Heart right ventricle (tissue), 16 donors: ENCODE results near the gene MORC2. TPM values are rescaled to one million over a fixed set of nuclear protein-coding genes. Genes with fewer than 3 reads are reported as not detected.

ENCODE experiments used
- ATAC-seq, 8 donors: fragments of 200-7000 bp; cut with Tn5 transposase; one replicate each; pipeline ENCODE4 v1.9.1; 2020; ENCODE audit warnings: mild to moderate bottlenecking in 8 of 8, moderate library complexity in 8 of 8, moderate number of reproducible peaks in 1 of 8
- DNase-seq, 2 donors: peaks; one replicate each; pipeline ENCODE4 v3.0.0-alpha.2; 2020
- H3K27ac ChIP-seq, 10 donors: fragments of 200-600 bp; sonication (generic) in 2 of 10; one replicate each; pipeline versions ENCODE4 v1.5.0 to v1.8.0; 2020 to 2022; ENCODE audit warnings: mild to moderate bottlenecking in 3 of 10
- H3K27me3 ChIP-seq, 7 donors: fragments of 200-600 bp; one replicate each; pipeline ENCODE4 v1.8.0; 2021 to 2022; ENCODE audit warnings: mild to moderate bottlenecking in 2 of 7
- H3K36me3 ChIP-seq, 9 donors: fragments of 200-600 bp; sonication (generic) in 1 of 9; one replicate each; pipeline versions ENCODE4 v1.5.0 to v1.8.0; 2020 to 2022; ENCODE audit warnings: mild to moderate bottlenecking in 2 of 9
- H3K4me1 ChIP-seq, 9 donors: fragments of 200-600 bp; sonication (generic) in 1 of 9; one replicate each; pipeline versions ENCODE4 v1.5.0 to v1.8.0; 2020 to 2022; ENCODE audit warnings: mild to moderate bottlenecking in 4 of 9
- H3K4me3 ChIP-seq, 10 donors: fragments of 200-600 bp; sonication (generic) in 2 of 10; one replicate each; pipeline versions ENCODE4 v1.5.0 to v1.8.0; 2020 to 2022; ENCODE audit warnings: mild to moderate bottlenecking in 7 of 10, moderate library complexity in 2 of 10
- H3K9me3 ChIP-seq, 11 donors: fragments of 200-600 bp in 10 of 11; sonication (generic) in 2 of 11; one replicate each; pipeline versions ENCODE4 v1.5.0 to v1.8.0; 2013 to 2022; ENCODE audit warnings: mild to moderate bottlenecking in 2 of 11, control low read depth in 1 of 11, moderate library complexity in 1 of 11
- CTCF ChIP-seq, 9 donors: fragments of 200-600 bp; sonication (generic) in 2 of 9; IDR thresholded peaks; one replicate each; pipeline versions ENCODE4 v1.5.0 to v1.8.0; 2021 to 2022; ENCODE audit warnings: antibody characterized with exemption in 9 of 9, mild to moderate bottlenecking in 5 of 9, moderate library complexity in 1 of 9
- WGBS, 2 donors: extraction: QIAGEN DNeasy Blood & Tissue Kit; methylation state at CpG; one replicate each; pipeline ENCODE4 v1.1.7; 2013; ENCODE audit warnings: inconsistent platforms in 1 of 2; 5-methylcytosine and 5-hydroxymethylcytosine counted together
- intact Hi-C, 10 donors: fragments of 100-400 bp; cut with DNase I; formaldehyde crosslinking; loops; one replicate each; pipeline versions ENCODE4 v1.11.1 to v1.14.2; 2022
- polyA plus RNA-seq, 2 donors: library from polyadenylated mRNA; stranded (reverse); fragments of 200-250 nt; gene quantifications; one replicate each; pipeline ENCODE4 v1.2.3, GENCODE V29; 2013
- total RNA-seq, 10 donors: library from RNA; stranded (reverse); fragmentation: NEBNext Ultra II Directional in 3 of 10; extraction: Animal tissue kit (Norgen Biotek cat#: 25700) in 3 of 10; gene quantifications; one replicate each; pipeline versions ENCODE4 v1.2.1 to v1.2.4, GENCODE V29; 2021 to 2023
- donor health status: Arrhythmogenic right ventricular cardiomyopathy.
- donor health status: ischemic (EF 13 %, LVEDD 7.1; RV severe dilation, severe dysfunction).
- donor health status: healthy with polysubstance abuse.
- donor health status: DM: no; HTN: yes; CAD: no.
- donor health status: DM: no; HTN: no; CAD: no.
- donor health status: ischemic (EF 25% LVEDD 6.9; RV normal size, moderate dysfunction).
- donor health status: ischemic (EF 25% LVEDD 5.7; RV mildly dilated, moderate dysfunction).
- donor health status: healthy.
- donor health status: DM: yes; HTN: yes; CAD: no.
- donor health status: Ischemic cardiomyopathy.
- donor health status: ischemic (EF 35%, LVEDD 5.7; RV mildly dilated, moderate dysfunction).
- donor health status: nonischemic (EF 11% LVEDD 7.7; RV severe dilation, severe dysfunction).
- donor health status: DM: yes; HTN: yes; CAD: no.
- donor health status: PGD.
- donor health status: ischemic (EF 29% LVEDD 5.4; RV normal size, mild dysfunction).
- donor health status: nonischemic (EF 23%, LVEDD 6.1; RV moderate dilation, normal function).

MORC2 gene
- total and polyA plus RNA-seq, 12 donors: 14.1 to 27.8 (median 20.5) TPM

- no peak for TF ChIP-seq CTCF (IDR thresholded peaks at IDR 0.05)
- Histone ChIP-seq H3K9me3 (no peaks in the 10 kb centered on the region), H3K27me3 (no peaks in the 10 kb centered on the region), H3K27ac (no peak overlapping the region), H3K4me3 (no peak overlapping the region), H3K4me1 (no peaks in the 10 kb centered on the region), H3K36me3 (peaks cover 0 to 88% (median 48%) of the 10 kb centered on the region in 9 donors)
- ATAC-seq: no peak
- DNase-seq: no peak
- 93% methylated on average over 10 of the region's 10 CpGs for WGBS, 2 donors
- intact Hi-C loops: loop anchor here in 3 of 10 donors (10.0 kb wide), 1 partner anchor 293 kb away; the partner anchor contains the start of gene SLC35E4 (in 3 of the 3)
Observed at GRCh38 chr22:30927806-30928205, 40.8 kb downstream of the MORC2 start.

DNA sequence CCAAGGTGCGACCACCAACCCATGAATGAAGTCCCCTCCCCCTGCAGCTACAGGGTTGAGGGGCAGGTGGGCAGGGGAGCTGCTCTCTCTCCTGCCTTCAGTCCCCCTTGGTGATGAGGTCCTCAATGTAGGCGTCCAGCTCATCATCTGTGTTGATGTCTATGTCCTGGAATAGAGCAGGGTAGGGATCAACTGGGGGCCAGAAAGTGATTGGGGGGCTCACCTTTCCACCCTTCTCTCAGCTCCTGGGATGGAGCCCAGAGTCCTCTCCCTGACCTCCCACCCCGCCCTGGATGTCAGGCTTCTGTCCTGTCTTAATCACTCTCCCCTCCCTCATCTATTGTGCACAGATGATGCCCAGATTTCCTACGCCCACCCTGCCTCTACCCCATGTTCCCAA lies 41.9 kb downstream of the MORC2 start:
- 92 to 94% methylated on average over 4 of the region's 4 CpGs for WGBS, 2 donors

DNA sequence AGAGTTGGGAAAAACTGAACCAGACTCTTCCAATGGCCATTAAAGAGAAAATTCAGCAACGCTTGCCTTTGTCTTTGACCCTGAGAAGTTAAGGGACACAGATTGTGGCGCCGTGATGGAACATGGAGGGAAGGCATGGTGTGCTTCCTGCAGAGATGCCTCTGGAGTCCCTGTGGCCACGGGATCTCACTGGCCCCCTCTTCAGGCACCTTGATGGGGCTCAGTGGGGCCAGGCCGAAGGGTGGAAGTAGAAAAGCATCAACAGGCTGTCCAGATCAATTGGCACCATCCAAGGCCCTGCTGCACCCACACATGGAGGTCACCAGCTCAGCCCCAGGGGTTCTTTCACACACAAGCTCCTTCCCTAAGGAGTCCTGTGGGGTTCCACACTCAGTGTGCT lies 42.9 kb downstream of the MORC2 start:
- Histone ChIP-seq H3K27me3 (no peaks in the 10 kb centered on the region), H3K36me3 (peaks cover 0 to 67% (median 29%) of the 10 kb centered on the region in 9 donors), H3K4me1 (peaks cover 0 to 17% (median 10%) of the 10 kb centered on the region in 9 donors), H3K9me3 (no peaks in the 10 kb centered on the region), H3K27ac (no peak overlapping the region), H3K4me3 (no peak overlapping the region)
- no peak for TF ChIP-seq CTCF (IDR thresholded peaks at IDR 0.05)
- 92 to 95% methylated on average over 5 of the region's 5 CpGs for WGBS, 2 donors
- ATAC-seq (no peak), DNase-seq (no peak)
- intact Hi-C loops: loop anchor here in 3 of 10 donors (10.0 kb wide), 1 partner anchor 291 kb away; the partner anchor contains the start of gene SLC35E4 (in 3 of the 3)

More for the DNA sequence above, 41.9 kb downstream of the MORC2 start:
- H3K9me3 ChIP-seq: no peaks in the 10 kb centered on the region
- H3K4me1 ChIP-seq: peaks cover 0 to 8% (median 0%) of the 10 kb centered on the region in 9 donors
- H3K36me3 ChIP-seq: peaks cover 0 to 77% (median 37%) of the 10 kb centered on the region in 9 donors
- DNase-seq: no peak
- intact Hi-C loops: loop anchor here in 3 of 10 donors (10.0 kb wide), 1 partner anchor 292 kb away; the partner anchor contains the start of gene SLC35E4 (in 3 of the 3)
- TF ChIP-seq CTCF (IDR thresholded peaks at IDR 0.05): no peak
- no peak overlapping the region for H3K4me3 ChIP-seq
- H3K27me3 ChIP-seq: no peaks in the 10 kb centered on the region
- no peak for ATAC-seq
- H3K27ac ChIP-seq: no peak overlapping the region

- ATAC-seq (no peak), DNase-seq (no peak)
- Histone ChIP-seq H3K4me3 (no peak overlapping the region), H3K27ac (no peak overlapping the region), H3K36me3 (peaks cover 0 to 43% (median 14%) of the 10 kb centered on the region in 9 donors), H3K9me3 (no peaks in the 10 kb centered on the region), H3K27me3 (no peaks in the 10 kb centered on the region), H3K4me1 (peaks cover 0 to 20% (median 11%) of the 10 kb centered on the region in 9 donors)
- intact Hi-C loops: loop anchor here in 5 of 10 donors (5.0 to 10.0 kb wide), 3 partner anchors 161 to 289 kb away; partner anchors contain the start of gene SLC35E4 (in 4 of the 5)
- no peak for TF ChIP-seq CTCF (IDR thresholded peaks at IDR 0.05)
- 91 to 92% methylated on average over 9 of the region's 9 CpGs for WGBS, 2 donors
Observed at GRCh38 chr22:30923168-30923900, 45.2 kb downstream of the MORC2 start.
